B cell (primary cell): Measurements from ENCODE around the gene GNG11.

ENCODE experiments used
- EZH2 ChIP-seq: IDR thresholded peaks from 2 replicates; pipeline ENCODE4 v1.6.1; 2012; ENCODE audit warnings: borderline replicate concordance, low read depth, mild to moderate bottlenecking, moderate library complexity, low read length; ENCODE audit not compliant: insufficient read depth, poor library complexity, severe bottlenecking
- TF ChIP-seq, protein P1 (sequence below): fragments of 200-600 bp; IDR thresholded peaks from one replicate; pipeline ENCODE4 v1.8.0; 2022; ENCODE audit warnings: antibody characterized with exemption, mild to moderate bottlenecking

GRCh38 chr7:93968911-93969620, 47.5 kb downstream of the GNG11 start:
- TF ChIP-seq, protein P1, sequence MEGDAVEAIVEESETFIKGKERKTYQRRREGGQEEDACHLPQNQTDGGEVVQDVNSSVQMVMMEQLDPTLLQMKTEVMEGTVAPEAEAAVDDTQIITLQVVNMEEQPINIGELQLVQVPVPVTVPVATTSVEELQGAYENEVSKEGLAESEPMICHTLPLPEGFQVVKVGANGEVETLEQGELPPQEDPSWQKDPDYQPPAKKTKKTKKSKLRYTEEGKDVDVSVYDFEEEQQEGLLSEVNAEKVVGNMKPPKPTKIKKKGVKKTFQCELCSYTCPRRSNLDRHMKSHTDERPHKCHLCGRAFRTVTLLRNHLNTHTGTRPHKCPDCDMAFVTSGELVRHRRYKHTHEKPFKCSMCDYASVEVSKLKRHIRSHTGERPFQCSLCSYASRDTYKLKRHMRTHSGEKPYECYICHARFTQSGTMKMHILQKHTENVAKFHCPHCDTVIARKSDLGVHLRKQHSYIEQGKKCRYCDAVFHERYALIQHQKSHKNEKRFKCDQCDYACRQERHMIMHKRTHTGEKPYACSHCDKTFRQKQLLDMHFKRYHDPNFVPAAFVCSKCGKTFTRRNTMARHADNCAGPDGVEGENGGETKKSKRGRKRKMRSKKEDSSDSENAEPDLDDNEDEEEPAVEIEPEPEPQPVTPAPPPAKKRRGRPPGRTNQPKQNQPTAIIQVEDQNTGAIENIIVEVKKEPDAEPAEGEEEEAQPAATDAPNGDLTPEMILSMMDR, result no peak
- TF ChIP-seq EZH2, result no peak
